GM12878 (cell line): Measurements from ENCODE around the gene APOE. TPM values are rescaled to one million over a fixed set of nuclear protein-coding genes. Genes with fewer than 3 reads are reported as not detected.

Experiments used
- ATAC-seq: fragments of 200-7000 bp; cut with Tn5 transposase; 3 replicates; pipeline ENCODE4 v1.9.1; 2020; ENCODE audit warnings: mild to moderate bottlenecking, moderate library complexity
- BruUV-seq: library from RNA; stranded (reverse); fragments of 400-500 nt; replicated peaks from 2 replicates; lab custom pipeline; 2021; lab: Mats Ljungman, UMichigan
- CTCF ChIA-PET: fragments of 300-600 bp; sonication (Branson Sonifier 250); formaldehyde crosslinking; extraction: SDS; loops from one replicate; lab custom pipeline; 2021; ENCODE audit warnings: inconsistent platforms; lab: Yijun Ruan, JAX
- POLR2A ChIA-PET: fragments of 350-600 bp; formaldehyde crosslinking; extraction: SDS; loops from one replicate; lab custom pipeline; 2021; ENCODE audit warnings: inconsistent platforms; lab: Charles Lee
- RAD21 ChIA-PET: fragments of 300-600 bp; sonication (Branson Sonifier 250); formaldehyde crosslinking; loops from one replicate; lab custom pipeline; 2023; ENCODE audit warnings: antibody characterized with exemption; ENCODE audit not compliant: unreplicated experiment; lab: Charles Lee
- SMC1A ChIA-PET: fragments of 300-600 bp; sonication (Branson Sonifier 250); formaldehyde crosslinking; loops from one replicate; lab custom pipeline; 2023; ENCODE audit not compliant: unreplicated experiment, uncharacterized antibody; lab: Charles Lee
- DNase-seq: peaks from one replicate; pipeline ENCODE4 v3.0.0-alpha.2; 2011; ENCODE audit warnings: low read depth, low spot score
- FAIRE-seq: peaks from 3 replicates; lab custom pipeline; 2011; peaks lifted over from hg19 to GRCh38; lab: Jason Lieb, UNC
- H2AFZ ChIP-seq: 2 replicates; pipeline ENCODE4 v1.6.0; 2011; ENCODE audit warnings: low read depth, low read length, control low read depth; ENCODE audit not compliant: control insufficient read depth
- H3K27ac ChIP-seq: 2 replicates; pipeline ENCODE4 v1.5.1; 2011; ENCODE audit warnings: control low read depth; ENCODE audit not compliant: control insufficient read depth, insufficient read depth
- H3K27me3 ChIP-seq, 2 experiments: replicated peaks in 1 of 2; 2 replicates each; pipeline versions ENCODE4 v1.6.0 to v1.6.1; 2011; ENCODE audit warnings: low read length in 1 of 2; ENCODE audit not compliant: control insufficient read depth in 2 of 2, insufficient read depth in 2 of 2
- H3K36me3 ChIP-seq, 2 experiments: 2 replicates each; pipeline ENCODE4 v1.5.1; 2011; ENCODE audit warnings: low read length in 1 of 2; ENCODE audit not compliant: control insufficient read depth in 2 of 2, insufficient read depth in 2 of 2
- H3K4me1 ChIP-seq: 2 replicates; pipeline ENCODE4 v1.6.1; 2011; ENCODE audit warnings: mild to moderate bottlenecking, low read length, moderate library complexity, mixed read lengths; ENCODE audit not compliant: control insufficient read depth, insufficient read depth
- H3K4me2 ChIP-seq: 2 replicates; pipeline ENCODE4 v1.6.0; 2011; ENCODE audit warnings: control low read depth; ENCODE audit not compliant: control insufficient read depth, insufficient read depth
- H3K4me3 ChIP-seq: fragments of 200-600 bp; sonication (generic); 2 replicates; pipeline ENCODE4 v1.5.1; 2016
- H3K79me2 ChIP-seq: 2 replicates; pipeline ENCODE4 v1.6.0; 2011; ENCODE audit warnings: low read length; ENCODE audit not compliant: control insufficient read depth, insufficient read depth
- H3K9ac ChIP-seq: 2 replicates; pipeline ENCODE4 v1.8.0; 2011; ENCODE audit warnings: low read length, control low read depth, mixed read lengths; ENCODE audit not compliant: control insufficient read depth, insufficient read depth
- H3K9me3 ChIP-seq: replicated peaks from 3 replicates; pipeline ENCODE4 v1.5.1; 2011; ENCODE audit warnings: mild to moderate bottlenecking, low read length; ENCODE audit not compliant: control insufficient read depth, insufficient read depth
- H4K20me1 ChIP-seq: 2 replicates; pipeline ENCODE4 v1.6.0; 2011; ENCODE audit not compliant: control insufficient read depth, insufficient read depth
- MYC ChIP-seq: IDR thresholded peaks from 2 replicates; pipeline ENCODE4 v1.6.1; 2011; ENCODE audit warnings: mild to moderate bottlenecking, low read length, moderate library complexity, inconsistent platforms; ENCODE audit not compliant: insufficient read depth, insufficient replicate concordance, insufficient read length, severe bottlenecking
- PAX5 ChIP-seq: IDR thresholded peaks from 2 replicates; pipeline ENCODE4 v1.6.1; 2011; ENCODE audit warnings: low read depth, low read length, borderline replicate concordance
- POU2F2 ChIP-seq: IDR thresholded peaks from 3 replicates; pipeline ENCODE4 v1.6.1; 2011; ENCODE audit warnings: low read depth, mild to moderate bottlenecking, low read length, borderline replicate concordance
- SP1 ChIP-seq: IDR thresholded peaks from one replicate; pipeline ENCODE4 v1.6.1; 2011; ENCODE audit warnings: low read depth, low read length
- TAF1 ChIP-seq: IDR thresholded peaks from 2 replicates; pipeline ENCODE4 v1.6.1; 2011; ENCODE audit warnings: mild to moderate bottlenecking, low read depth, low read length, borderline replicate concordance
- ZNF384 ChIP-seq: IDR thresholded peaks from 2 replicates; pipeline ENCODE4 v1.6.1; 2012; ENCODE audit warnings: low read depth, mild to moderate bottlenecking, low read length, improper control_type of control experiment, borderline replicate concordance
- WGBS: methylation state at CpG from one replicate; pipeline ENCODE4 v1.1.6; 2016; ENCODE audit warnings: low lambda C conversion rate; ENCODE audit not compliant: insufficient replicate concordance, insufficient coverage; ENCODE audit errors: missing lambda C conversion rate; 5-methylcytosine and 5-hydroxymethylcytosine counted together
- in situ Hi-C: fragments of 300-500 bp; cut with MboI; formaldehyde crosslinking; loops from 9 replicates; pipeline ENCODE4 v1.14.3; 2018; ENCODE audit warnings: mixed read lengths
- intact Hi-C: fragments of 100-400 bp; cut with micrococcal nuclease; formaldehyde crosslinking; loops from one replicate; pipeline ENCODE4 v1.14.2; 2022; ENCODE audit not compliant: unreplicated experiment
- polyA plus RNA-seq, 11 experiments: library from polyadenylated mRNA; depleted of rRNA in 4 of 11; unstranded in 6 of 11; stranded (reverse) in 5 of 11; fragments of >200 nt; fragmentation: Nextera tagmentation in 4 of 11; fragmentation: Illumina TruSeq in 1 of 11; extraction: Ambion mirVana in 4 of 11; extraction: Trizol in 1 of 11; gene quantifications; 1 replicate in 1 of 11; 2 replicates in 10 of 11; pipeline versions ENCODE4 v1.2.1 to v1.2.3, GENCODE V29; 2011 to 2016; ENCODE audit warnings: inconsistent platforms in 2 of 11, missing spikeins in 2 of 11, low read depth in 1 of 11
- total RNA-seq, 4 experiments: library from RNA; depleted of rRNA in 3 of 4; stranded (reverse); fragments of >200 nt in 3 of 4; fragmentation: Illumina TruSeq in 1 of 4; extraction: Trizol in 1 of 4; gene quantifications; 2 replicates each; pipeline versions ENCODE4 v1.2.1 to v1.2.3, GENCODE V29; 2013 to 2021
- TF ChIP-seq, protein P1 (sequence below): IDR thresholded peaks from 2 replicates; pipeline ENCODE4 v1.6.1; 2011; ENCODE audit warnings: mild to moderate bottlenecking, low read depth, low read length, moderate library complexity; ENCODE audit not compliant: insufficient replicate concordance

APOE gene
- total and polyA plus RNA-seq, 10 of the 15 experiments (the other 5 are each of a cell fraction or from before 2014, with no cell fraction given), result 0.22 to 3.7 (median 0.44) TPM; not detected in 4

DNA sequence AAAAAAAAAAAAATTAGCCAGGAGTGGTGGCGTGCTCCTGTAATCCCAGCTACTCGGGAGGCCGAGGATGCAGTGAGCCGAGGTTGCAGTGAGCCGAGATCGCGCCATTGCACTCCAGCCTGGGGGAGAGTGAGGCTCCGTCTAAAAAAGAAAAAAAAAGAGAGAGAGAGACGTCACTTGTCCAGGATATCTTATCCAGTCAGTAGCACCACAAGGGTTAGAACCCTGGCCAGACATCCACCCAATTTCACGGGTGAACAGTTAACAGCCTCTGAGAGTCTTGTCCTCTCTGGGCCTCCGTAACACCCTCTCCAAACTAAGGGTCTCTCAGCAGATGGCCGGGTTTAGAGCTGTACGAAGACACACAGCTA, 48.7 kb downstream of the APOE start:
- POLR2A ChIA-PET, result interaction anchor here (0.8 to 1.6 kb wide), 8 partner anchors 10 to 224 kb away, joined by 3 to 7 read pairs (median 4); partner anchors contain the start of genes BLOC1S3, TOMM40 and TRAPPC6A
- WGBS, result 3% methylated on average over 6 of the region's 13 CpGs
- H3K9me3 ChIP-seq, result no peaks in the 10 kb centered on the region
- no peaks in the 10 kb centered on the region for H4K20me1 ChIP-seq
- H3K9ac ChIP-seq, result peak overlapping the region; percentile 100
- in situ Hi-C loops, result loop anchor here (10.0 kb wide), 1 partner anchor 49 kb away; the partner anchor contains the start of gene APOE
- H3K36me3 ChIP-seq, result no peaks in the 10 kb centered on the region
- H2AFZ ChIP-seq, result peak overlapping the region; percentile 100
- H3K27ac ChIP-seq, result peak overlapping the region; percentile 100
- no TSS peak for BruUV-seq
- SMC1A ChIA-PET, result interaction anchor here (0.6 to 1.4 kb wide), 6 partner anchors 30 to 265 kb away, joined by 3 to 7 read pairs (median 4); partner anchors contain the start of genes APOE and CLASRP
- H3K4me1 ChIP-seq, result peaks cover 10% of the 10 kb centered on the region
- FAIRE-seq, result no peak
- no peak for TF ChIP-seq POU2F2
- no peak for TF ChIP-seq ZNF384
- no peak for TF ChIP-seq TAF1
- TF ChIP-seq SP1, result no peak
- TF ChIP-seq PAX5, result 0 out of 2 replicates have a peak, but pooled peaks have one; percentile 37
- TF ChIP-seq MYC, result no peak
- TF ChIP-seq, protein P1, sequence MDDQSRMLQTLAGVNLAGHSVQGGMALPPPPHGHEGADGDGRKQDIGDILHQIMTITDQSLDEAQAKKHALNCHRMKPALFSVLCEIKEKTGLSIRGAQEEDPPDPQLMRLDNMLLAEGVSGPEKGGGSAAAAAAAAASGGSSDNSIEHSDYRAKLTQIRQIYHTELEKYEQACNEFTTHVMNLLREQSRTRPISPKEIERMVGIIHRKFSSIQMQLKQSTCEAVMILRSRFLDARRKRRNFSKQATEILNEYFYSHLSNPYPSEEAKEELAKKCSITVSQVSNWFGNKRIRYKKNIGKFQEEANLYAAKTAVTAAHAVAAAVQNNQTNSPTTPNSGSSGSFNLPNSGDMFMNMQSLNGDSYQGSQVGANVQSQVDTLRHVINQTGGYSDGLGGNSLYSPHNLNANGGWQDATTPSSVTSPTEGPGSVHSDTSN, result no peak
- peak overlapping the region; percentile 77 for H3K4me3 ChIP-seq
- H3K27me3 ChIP-seq, result no peaks in the 10 kb centered on the region
- H3K4me2 ChIP-seq, result peak overlapping the region; percentile 96
- no peak for DNase-seq
- CTCF ChIA-PET, result interaction anchor here (0.7 to 3.5 kb wide), 6 partner anchors 35 to 384 kb away, joined by 3 to 12 read pairs (median 4); no protein-coding TSS in a partner anchor
- intact Hi-C loops, result no loop called here
- H3K79me2 ChIP-seq, result peaks cover 50% of the 10 kb centered on the region
- RAD21 ChIA-PET, result interaction anchor here (1.0 kb wide), 1 partner anchor 85 kb away, joined by 3 read pairs; the partner anchor contains the start of gene CLASRP
- peak; percentile 15 for ATAC-seq
